Prostate gland (tissue), 2 donors: ENCODE measurements around the gene TNS4. TPM values are rescaled to one million over a fixed set of nuclear protein-coding genes. Genes with fewer than 3 reads are reported as not detected.

ENCODE experiments used
- DNase-seq: peaks from one replicate; pipeline ENCODE4 v3.0.0-alpha.2; 2019; ENCODE audit warnings: low spot score
- H3K27ac ChIP-seq, 2 donors: fragments of 200-600 bp; sonication (generic); 2 replicates each; pipeline ENCODE4 v1.5.1; 2017 to 2019
- H3K27me3 ChIP-seq: fragments of 200-600 bp; sonication (generic); replicated peaks from 2 replicates; pipeline ENCODE4 v1.5.1; 2019; ENCODE audit not compliant: insufficient read depth
- H3K36me3 ChIP-seq, 2 donors: fragments of 200-600 bp; sonication (generic); 1 replicate in 1 of 2; 2 replicates in 1 of 2; pipeline versions ENCODE4 v1.5.1 to v1.8.1; 2017 to 2019
- H3K4me1 ChIP-seq: fragments of 200-600 bp; sonication (generic); replicated peaks from 2 replicates; pipeline ENCODE4 v1.5.1; 2019
- H3K4me3 ChIP-seq, 2 donors: fragments of 200-600 bp; sonication (generic); 2 replicates each; pipeline ENCODE4 v1.5.1; 2017 to 2019
- H3K9me3 ChIP-seq: fragments of 200-600 bp; sonication (generic); 2 replicates; pipeline ENCODE4 v1.5.1; 2017
- CTCF ChIP-seq, 4 experiments: fragments of 200-600 bp in 2 of 4; fragments of 450-650 bp in 2 of 4; sonication (generic) in 2 of 4; IDR thresholded peaks; 1 replicate in 3 of 4; 2 replicates in 1 of 4; pipeline ENCODE4 v1.5.1; 2016 to 2019; ENCODE audit warnings: antibody characterized with exemption in 4 of 4, mild to moderate bottlenecking in 2 of 4, moderate library complexity in 2 of 4
- POLR2A ChIP-seq: fragments of 450-650 bp; IDR thresholded peaks from one replicate; pipeline ENCODE4 v1.6.1; 2016; ENCODE audit warnings: antibody characterized with exemption, mild to moderate bottlenecking
- POLR2AphosphoS5 ChIP-seq: sonication (generic); formaldehyde crosslinking; IDR thresholded peaks from one replicate; pipeline ENCODE4 v1.6.1; 2017; ENCODE audit warnings: antibody characterized with exemption
- WGBS: methylation state at CpG from one replicate; pipeline ENCODE4 v1.1.5; 2018; 5-methylcytosine and 5-hydroxymethylcytosine counted together
- intact Hi-C: fragments of 100-400 bp; cut with DNase I; formaldehyde crosslinking; loops from one replicate; pipeline ENCODE4 v1.14.2; 2022
- total RNA-seq, 2 donors: library from RNA; depleted of rRNA; stranded (reverse); fragments of >200 nt; gene quantifications; one replicate each; pipeline ENCODE4 v1.1.0, GENCODE V29; 2016

TNS4 gene
- total RNA-seq, 2 donors from 2014 or later: 51.3 to 56.1 TPM

GRCh38 chr17:40526668-40527067 is 25.2 kb upstream of the TNS4 start:
- DNase-seq: no peak
- no peaks in the 10 kb centered on the region for H3K4me1 ChIP-seq
- no peak overlapping the region for H3K4me3 ChIP-seq
- H3K9me3 ChIP-seq: no peaks in the 10 kb centered on the region
- WGBS: 62% methylated on average over 5 of the region's 5 CpGs
- H3K27ac ChIP-seq: no peak overlapping the region
- intact Hi-C loops: no loop called here
- H3K36me3 ChIP-seq: no peaks in the 10 kb centered on the region
- no peaks in the 10 kb centered on the region for H3K27me3 ChIP-seq
- TF ChIP-seq CTCF (IDR thresholded peaks at IDR 0.05): no peak
- no peak for TF ChIP-seq POLR2AphosphoS5
- no peak for TF ChIP-seq POLR2A

GRCh38 chr17:40525294-40525693 is 23.9 kb upstream of the TNS4 start:
- Histone ChIP-seq H3K4me1 (no peaks in the 10 kb centered on the region), H3K27me3 (no peaks in the 10 kb centered on the region), H3K4me3 (no peak overlapping the region), H3K9me3 (no peaks in the 10 kb centered on the region), H3K27ac (no peak overlapping the region), H3K36me3 (no peaks in the 10 kb centered on the region)
- TF ChIP-seq POLR2AphosphoS5 (no peak), POLR2A (no peak), CTCF (IDR thresholded peaks at IDR 0.05) (no peak)
- intact Hi-C loops: no loop called here
- no peak for DNase-seq
- 88% methylated on average over 1 of the region's 1 CpG for WGBS

- Histone ChIP-seq H3K27me3 (no peaks in the 10 kb centered on the region), H3K4me3 (no peak overlapping the region), H3K27ac (peak overlapping the region; percentile 24 to 30), H3K36me3 (no peaks in the 10 kb centered on the region), H3K4me1 (no peaks in the 10 kb centered on the region), H3K9me3 (no peaks in the 10 kb centered on the region)
- intact Hi-C loops: no loop called here
- WGBS: 50% methylated on average over 3 of the region's 3 CpGs
- DNase-seq: no peak
- TF ChIP-seq CTCF (IDR thresholded peaks at IDR 0.05) (no peak), POLR2AphosphoS5 (no peak), POLR2A (no peak)
These were observed 23.0 kb upstream of the TNS4 start for GRCh38 chr17:40524243-40524965.

- no peaks in the 10 kb centered on the region for H3K27me3 ChIP-seq
- intact Hi-C loops: no loop called here
- no peak for DNase-seq
- no peaks in the 10 kb centered on the region for H3K4me1 ChIP-seq
- WGBS: 88% methylated on average over 5 of the region's 5 CpGs
- H3K4me3 ChIP-seq: no peak overlapping the region
- no peaks in the 10 kb centered on the region for H3K9me3 ChIP-seq
- TF ChIP-seq CTCF (IDR thresholded peaks at IDR 0.05) (no peak), POLR2A (no peak), POLR2AphosphoS5 (no peak)
- peak overlapping the region; percentile 74 to 81 for H3K27ac ChIP-seq
- no peaks in the 10 kb centered on the region for H3K36me3 ChIP-seq
These were observed 21.5 kb upstream of the TNS4 start for GRCh38 chr17:40522961-40523310.

GRCh38 chr17:40522250-40522960 is 21.0 kb upstream of the TNS4 start:
- no peaks in the 10 kb centered on the region for H3K36me3 ChIP-seq
- intact Hi-C loops: no loop called here
- H3K4me3 ChIP-seq: no peak overlapping the region
- no peaks in the 10 kb centered on the region for H3K9me3 ChIP-seq
- TF ChIP-seq CTCF (IDR thresholded peaks at IDR 0.05) (no peak), POLR2A (no peak), POLR2AphosphoS5 (no peak)
- DNase-seq: no peak
- no peaks in the 10 kb centered on the region for H3K27me3 ChIP-seq
- WGBS: 83% methylated on average over 7 of the region's 7 CpGs
- H3K27ac ChIP-seq: peak overlapping the region; percentile 74 to 81
- no peaks in the 10 kb centered on the region for H3K4me1 ChIP-seq
